ENCODE data around the gene GATA2. TPM values are rescaled to one million over a fixed set of nuclear protein-coding genes. Genes with fewer than 3 reads are reported as not detected.

Gene GATA2
- total and polyA plus RNA-seq, 2 of the 8 experiments (the other 6 are each of a cell fraction or from before 2014, with no cell fraction given): 0.03 to 0.30 TPM

DNA sequence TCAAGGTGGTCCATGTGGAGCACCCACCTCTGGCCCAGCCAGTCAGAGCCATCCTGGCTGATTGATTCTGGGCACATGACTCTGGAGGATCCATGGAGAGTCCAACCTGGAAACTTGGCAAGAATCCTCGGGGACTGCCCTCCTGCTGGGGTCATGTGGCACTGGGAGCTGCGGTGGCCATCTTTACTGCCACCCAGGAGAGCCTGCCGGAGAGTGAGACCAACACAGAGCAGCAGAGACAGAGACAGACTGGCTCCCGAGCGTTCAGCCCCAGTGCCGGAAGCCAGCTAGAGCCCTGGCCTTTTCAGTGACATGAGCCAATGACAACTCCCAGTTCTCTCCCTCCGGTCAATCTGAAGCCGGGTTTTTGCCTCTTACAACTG, 11.5 kb upstream of the GATA2 start (continued):
- TF ChIP-seq RXRA (IDR thresholded peaks at IDR 0.05; ENCODE audit: insufficient read depth, low read depth, low read length) (no peak), ZNF274 (IDR thresholded peaks at IDR 0.05; ENCODE audit: borderline replicate concordance, extremely low read depth, low read length) (no peak), TAF1 (IDR thresholded peaks at IDR 0.05; ENCODE audit: low read depth, low read length) (no peak), CBX5 (IDR thresholded peaks at IDR 0.05; ENCODE audit: low read depth, low read length) (no peak), POLR2AphosphoS5 (IDR thresholded peaks at IDR 0.05; ENCODE audit: low read depth, low read length) (no peak), KDM4A (IDR thresholded peaks at IDR 0.05; ENCODE audit: low read depth, low read length, severe bottlenecking) (no peak), GTF2F1 (IDR thresholded peaks at IDR 0.05; ENCODE audit: borderline replicate concordance, low read depth, low read length) (no peak)
- TF ChIP-seq, protein P1, sequence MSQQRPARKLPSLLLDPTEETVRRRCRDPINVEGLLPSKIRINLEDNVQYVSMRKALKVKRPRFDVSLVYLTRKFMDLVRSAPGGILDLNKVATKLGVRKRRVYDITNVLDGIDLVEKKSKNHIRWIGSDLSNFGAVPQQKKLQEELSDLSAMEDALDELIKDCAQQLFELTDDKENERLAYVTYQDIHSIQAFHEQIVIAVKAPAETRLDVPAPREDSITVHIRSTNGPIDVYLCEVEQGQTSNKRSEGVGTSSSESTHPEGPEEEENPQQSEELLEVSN (IDR thresholded peaks at IDR 0.05): no peak
- TF ChIP-seq, protein P2, sequence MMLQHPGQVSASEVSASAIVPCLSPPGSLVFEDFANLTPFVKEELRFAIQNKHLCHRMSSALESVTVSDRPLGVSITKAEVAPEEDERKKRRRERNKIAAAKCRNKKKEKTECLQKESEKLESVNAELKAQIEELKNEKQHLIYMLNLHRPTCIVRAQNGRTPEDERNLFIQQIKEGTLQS (IDR thresholded peaks at IDR 0.05; ENCODE audit: insufficient read depth, low read depth, low read length): no peak
